ENCODE results near the gene NAA15.

DNA sequence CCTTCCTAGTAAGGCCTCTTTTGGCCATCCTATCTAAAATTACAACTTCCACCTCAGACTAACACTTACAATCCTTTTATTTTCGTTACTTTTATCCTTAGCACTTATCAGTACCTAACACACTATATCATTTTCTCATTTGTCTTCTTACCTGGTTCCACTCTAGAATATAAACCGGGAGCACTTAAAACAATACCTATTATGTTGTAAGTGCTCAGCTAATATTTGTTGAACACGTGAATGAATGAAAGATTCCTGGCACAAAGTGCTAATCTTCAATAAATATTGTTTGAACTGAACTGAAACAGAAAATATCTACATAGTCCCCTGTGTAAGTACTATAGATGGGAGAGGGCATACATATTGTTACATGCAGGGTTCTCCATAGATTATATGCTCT lies 35.7 kb upstream of the NAA15 start:
- TF ChIP-seq ATF3 (IDR thresholded peaks at IDR 0.05; ENCODE audit: insufficient read depth, low read depth, low read length): no peak
- no peak for TF ChIP-seq RNF2 (IDR thresholded peaks at IDR 0.05; ENCODE audit: borderline replicate concordance, low read depth, low read length, missing control alignments, poor library complexity, severe bottlenecking)
- no peak for TF ChIP-seq EZH2 (IDR thresholded peaks at IDR 0.05; ENCODE audit: low read depth, low read length, severe bottlenecking)
- TF ChIP-seq POLR2AphosphoS5 (IDR thresholded peaks at IDR 0.05; ENCODE audit: low read depth, low read length): no peak
- no peak for TF ChIP-seq MAX (IDR thresholded peaks at IDR 0.05)
- TF ChIP-seq, protein P1, sequence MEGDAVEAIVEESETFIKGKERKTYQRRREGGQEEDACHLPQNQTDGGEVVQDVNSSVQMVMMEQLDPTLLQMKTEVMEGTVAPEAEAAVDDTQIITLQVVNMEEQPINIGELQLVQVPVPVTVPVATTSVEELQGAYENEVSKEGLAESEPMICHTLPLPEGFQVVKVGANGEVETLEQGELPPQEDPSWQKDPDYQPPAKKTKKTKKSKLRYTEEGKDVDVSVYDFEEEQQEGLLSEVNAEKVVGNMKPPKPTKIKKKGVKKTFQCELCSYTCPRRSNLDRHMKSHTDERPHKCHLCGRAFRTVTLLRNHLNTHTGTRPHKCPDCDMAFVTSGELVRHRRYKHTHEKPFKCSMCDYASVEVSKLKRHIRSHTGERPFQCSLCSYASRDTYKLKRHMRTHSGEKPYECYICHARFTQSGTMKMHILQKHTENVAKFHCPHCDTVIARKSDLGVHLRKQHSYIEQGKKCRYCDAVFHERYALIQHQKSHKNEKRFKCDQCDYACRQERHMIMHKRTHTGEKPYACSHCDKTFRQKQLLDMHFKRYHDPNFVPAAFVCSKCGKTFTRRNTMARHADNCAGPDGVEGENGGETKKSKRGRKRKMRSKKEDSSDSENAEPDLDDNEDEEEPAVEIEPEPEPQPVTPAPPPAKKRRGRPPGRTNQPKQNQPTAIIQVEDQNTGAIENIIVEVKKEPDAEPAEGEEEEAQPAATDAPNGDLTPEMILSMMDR (IDR thresholded peaks at IDR 0.05; ENCODE audit: control extremely low read depth in 1 of 3, insufficient read depth in 1 of 3, low read depth in 1 of 3, low read length in 3 of 3): no peak
- no peak for TF ChIP-seq TEAD4 (IDR thresholded peaks at IDR 0.05; ENCODE audit: low read depth, low read length)
- no peak for TF ChIP-seq RFX5 (IDR thresholded peaks at IDR 0.05; ENCODE audit: borderline replicate concordance, low read depth, low read length)
- no peak for TF ChIP-seq SIN3A (conservative IDR thresholded peaks at IDR 0.05 in 1 of 2, IDR thresholded peaks at IDR 0.05 in 1 of 2; ENCODE audit: low read depth in 1 of 2, low read length in 2 of 2)
- no peak for TF ChIP-seq CEBPB (IDR thresholded peaks at IDR 0.05; ENCODE audit: low read depth, low read length)
- no peak for TF ChIP-seq POLR2A (IDR thresholded peaks at IDR 0.05; ENCODE audit: control extremely low read depth in 1 of 2, low read depth in 2 of 2, low read length in 2 of 2)
- TF ChIP-seq SP1 (IDR thresholded peaks at IDR 0.05; ENCODE audit: low read depth, low read length): no peak
- no peak for TF ChIP-seq CHD2 (IDR thresholded peaks at IDR 0.05; ENCODE audit: low read length)
- no peak for TF ChIP-seq YY1 (IDR thresholded peaks at IDR 0.05; ENCODE audit: low read depth, low read length)

All from H1 (cell line).